ENCODE results near the gene PPP1R3F. TPM values are rescaled to one million over a fixed set of nuclear protein-coding genes. Genes with fewer than 3 reads are reported as not detected.

The PPP1R3F gene
- total RNA-seq, 1 experiment from 2014 or later, result 3.6 TPM

- no peaks in the 10 kb centered on the region for H4K20me1 ChIP-seq (ENCODE audit: insufficient read depth)
- intact Hi-C loops (cut with micrococcal nuclease; ENCODE audit: unreplicated experiment), result no loop called here
- H3K4me1 ChIP-seq (replicated peaks; ENCODE audit: insufficient read depth), result no peaks in the 10 kb centered on the region
- no peaks in the 10 kb centered on the region for H3K9me3 ChIP-seq (ENCODE audit: insufficient read depth, low read depth)
- ChIA-PET CTCF (no interaction called here), POLR2A (ENCODE audit: unreplicated experiment) (no interaction called here)
- TF ChIP-seq CTCF (conservative IDR thresholded peaks at IDR 0.05) (no peak), EZH2 (IDR thresholded peaks at IDR 0.05; ENCODE audit: low read depth) (no peak)
- DNase-seq, result no peak
- H3K27me3 ChIP-seq (ENCODE audit: insufficient read depth, low read depth), result no peaks in the 10 kb centered on the region
- H3K9me2 ChIP-seq (ENCODE audit: insufficient read depth), result no peaks in the 10 kb centered on the region
- BruUV-seq (replicated peaks), result no TSS peak
- H3K4me3 ChIP-seq, result no peak overlapping the region
- no peak overlapping the region for H3K27ac ChIP-seq
- H3F3A ChIP-seq (ENCODE audit: insufficient read depth, low read depth), result no peaks in the 10 kb centered on the region
- H2AFZ ChIP-seq, result no peak overlapping the region
- H3K36me3 ChIP-seq (ENCODE audit: low read depth), result no peaks in the 10 kb centered on the region
- no peaks in the 10 kb centered on the region for H3K79me2 ChIP-seq (ENCODE audit: low read depth)
- no peak overlapping the region for H3K4me2 ChIP-seq
Measured at GRCh38 chrX:49237060-49237459, 32.5 kb upstream of the PPP1R3F start.

- Histone ChIP-seq H2AFZ (no peak overlapping the region), H3K4me3 (no peak overlapping the region), H3K27ac (no peak overlapping the region), H4K20me1 (ENCODE audit: insufficient read depth) (no peaks in the 10 kb centered on the region), H3K9me3 (ENCODE audit: insufficient read depth, low read depth) (no peaks in the 10 kb centered on the region), H3K4me1 (replicated peaks; ENCODE audit: insufficient read depth) (no peaks in the 10 kb centered on the region), H3K4me2 (no peak overlapping the region), H3K27me3 (ENCODE audit: insufficient read depth, low read depth) (no peaks in the 10 kb centered on the region), H3F3A (ENCODE audit: insufficient read depth, low read depth) (no peaks in the 10 kb centered on the region), H3K36me3 (ENCODE audit: low read depth) (no peaks in the 10 kb centered on the region), H3K9me2 (ENCODE audit: insufficient read depth) (no peaks in the 10 kb centered on the region), H3K79me2 (ENCODE audit: low read depth) (no peaks in the 10 kb centered on the region)
- ChIA-PET CTCF (no interaction called here), POLR2A (ENCODE audit: unreplicated experiment) (no interaction called here)
- intact Hi-C loops (cut with micrococcal nuclease; ENCODE audit: unreplicated experiment), result no loop called here
- no peak for DNase-seq
- TF ChIP-seq CTCF (conservative IDR thresholded peaks at IDR 0.05) (no peak), EZH2 (IDR thresholded peaks at IDR 0.05; ENCODE audit: low read depth) (no peak)
- BruUV-seq (replicated peaks), result no TSS peak
Measured at GRCh38 chrX:49238735-49239134, 30.9 kb upstream of the PPP1R3F start.

- no peaks in the 10 kb centered on the region for H3K36me3 ChIP-seq (ENCODE audit: low read depth)
- no peaks in the 10 kb centered on the region for H3F3A ChIP-seq (ENCODE audit: insufficient read depth, low read depth)
- DNase-seq, result no peak
- H3K79me2 ChIP-seq (ENCODE audit: low read depth), result no peaks in the 10 kb centered on the region
- no peaks in the 10 kb centered on the region for H3K9me3 ChIP-seq (ENCODE audit: insufficient read depth, low read depth)
- no peaks in the 10 kb centered on the region for H3K27me3 ChIP-seq (ENCODE audit: insufficient read depth, low read depth)
- no peak overlapping the region for H3K4me2 ChIP-seq
- ChIA-PET CTCF (no interaction called here), POLR2A (ENCODE audit: unreplicated experiment) (no interaction called here)
- intact Hi-C loops (cut with micrococcal nuclease; ENCODE audit: unreplicated experiment), result no loop called here
- no peaks in the 10 kb centered on the region for H3K4me1 ChIP-seq (replicated peaks; ENCODE audit: insufficient read depth)
- H3K9me2 ChIP-seq (ENCODE audit: insufficient read depth), result no peaks in the 10 kb centered on the region
- BruUV-seq (replicated peaks), result no TSS peak
- H4K20me1 ChIP-seq (ENCODE audit: insufficient read depth), result no peaks in the 10 kb centered on the region
- no peak overlapping the region for H3K4me3 ChIP-seq
- H3K27ac ChIP-seq, result no peak overlapping the region
- TF ChIP-seq EZH2 (IDR thresholded peaks at IDR 0.05; ENCODE audit: low read depth) (no peak), CTCF (conservative IDR thresholded peaks at IDR 0.05) (no peak)
- no peak overlapping the region for H2AFZ ChIP-seq
Measured at GRCh38 chrX:49242545-49243066, 27.0 kb upstream of the PPP1R3F start.
